Cardiac fibroblast (primary cell): ENCODE data around the gene RPGRIP1.
A peak's percentile ranks its signal among the peaks of the same experiment; 100 is the strongest.

Experiments used
- DNase-seq, 2 donors: peaks; one replicate each; pipeline versions ENCODE4 v3.0.0 to v3.0.0-alpha.2; 2010; ENCODE audit warnings: low read depth in 2 of 2
- H3K4me3 ChIP-seq, 2 donors: replicated peaks in 1 of 2; 1 replicate in 1 of 2; 2 replicates in 1 of 2; pipeline ENCODE4 v1.5.1; 2011; ENCODE audit warnings: low read depth in 2 of 2, low read length in 2 of 2, mild to moderate bottlenecking in 2 of 2, moderate library complexity in 1 of 2
- CTCF ChIP-seq: IDR thresholded peaks from one replicate; pipeline ENCODE4 v1.5.1; 2011; ENCODE audit warnings: low read depth, mild to moderate bottlenecking, low read length, inconsistent platforms

RPGRIP1 gene

GRCh38 chr14:21240417-21240816, 39.5 kb upstream of the RPGRIP1 start:
- no peak overlapping the region for H3K4me3 ChIP-seq
- TF ChIP-seq CTCF = no peak

GRCh38 chr14:21241218-21241819, 38.6 kb upstream of the RPGRIP1 start:
- no peak overlapping the region for H3K4me3 ChIP-seq
- TF ChIP-seq CTCF = peak; percentile 18
- peak; percentile 57 to 58 for DNase-seq

More at GRCh38 chr14:21240417-21240816, 39.5 kb upstream of the RPGRIP1 start:
- no peak for DNase-seq

GRCh38 chr14:21244544-21244943, 35.3 kb upstream of the RPGRIP1 start:
- H3K4me3 ChIP-seq = no peak overlapping the region
- no peak for DNase-seq
- no peak for TF ChIP-seq CTCF

GRCh38 chr14:21245813-21246212, 34.1 kb upstream of the RPGRIP1 start:
- TF ChIP-seq CTCF = no peak
- H3K4me3 ChIP-seq = no peak overlapping the region
- no peak for DNase-seq

- DNase-seq = no peak
- no peak overlapping the region for H3K4me3 ChIP-seq
- TF ChIP-seq CTCF = no peak
These were observed 31.5 kb upstream of the RPGRIP1 start for GRCh38 chr14:21248338-21248737.

GRCh38 chr14:21248739-21249411, 31.0 kb upstream of the RPGRIP1 start:
- no peak overlapping the region for H3K4me3 ChIP-seq
- DNase-seq = no peak
- no peak for TF ChIP-seq CTCF
